Stimulated activated CD8-positive, alpha-beta memory T cell treated with anti-CD3 and anti-CD28 coated beads, Interleukin-15, amount 100 ng/mL, for 24 hours (primary cell): Measurements from ENCODE around the gene SGO2.
"Not testable (repeated sequence)": the region's sequence is repeated elsewhere in the genome, so short reads cannot be mapped to it uniquely, and the experiment has no call there.

ENCODE experiments used
- DNase-seq: peaks from one replicate; pipeline ENCODE4 v3.0.0-alpha.2; 2020; ENCODE audit warnings: low read depth

The SGO2 gene

DNA sequence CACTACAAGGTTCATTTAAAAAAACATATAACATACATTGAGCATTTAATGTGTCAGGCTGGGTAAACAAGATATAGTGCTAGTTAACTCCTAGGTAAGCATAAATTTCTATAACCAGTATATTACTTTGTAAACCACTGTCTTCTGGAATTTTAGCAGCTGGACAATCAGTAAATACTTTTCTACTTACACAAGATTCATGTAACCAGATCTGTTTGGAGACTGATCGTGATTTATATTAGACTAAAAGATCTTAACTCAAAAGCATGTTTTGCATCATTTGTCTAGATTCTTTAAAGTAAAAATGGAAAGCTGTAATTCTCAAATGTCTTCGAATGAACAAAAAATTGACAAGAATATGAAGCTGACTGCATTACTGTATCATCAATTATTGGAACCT lies 941 bp upstream of the SGO2 start:
- no peak for DNase-seq

DNA sequence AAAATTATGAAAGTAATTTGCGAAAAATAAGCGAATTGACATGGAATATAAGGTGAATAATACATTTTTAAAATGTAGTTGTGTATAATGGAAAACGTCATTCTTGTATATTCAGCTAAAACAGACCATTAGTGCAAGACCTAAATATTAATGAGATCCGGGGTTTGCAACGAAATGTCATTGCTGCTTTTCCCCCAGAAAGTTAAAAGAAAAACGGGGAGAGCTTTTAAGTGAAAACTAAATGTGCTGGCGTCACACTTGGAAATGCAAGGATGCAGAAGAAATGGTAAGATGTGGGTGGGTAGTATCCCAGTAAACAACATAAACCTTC lies 491 bp upstream of the SGO2 start:
- DNase-seq = no peak

DNA sequence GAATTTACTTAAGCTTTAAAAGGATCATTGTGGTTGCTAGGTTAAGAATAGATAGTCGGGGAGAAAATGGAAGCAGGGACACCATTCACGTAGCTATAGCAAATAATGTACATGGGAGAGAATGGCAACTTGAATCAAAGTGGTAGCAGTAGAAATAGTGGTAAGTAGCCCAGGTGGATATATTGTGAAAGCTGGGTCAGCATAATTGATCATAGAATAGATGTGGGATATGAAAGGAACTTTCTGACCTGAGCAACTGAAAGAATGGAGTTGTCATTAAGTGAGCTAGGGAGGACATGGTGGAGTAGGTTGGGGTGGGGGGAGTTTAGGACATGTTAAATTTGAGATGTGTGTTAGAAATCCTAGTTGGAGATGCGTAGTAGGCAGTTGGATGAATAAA lies 2.2 kb downstream of the SGO2 start:
- no peak for DNase-seq

DNA sequence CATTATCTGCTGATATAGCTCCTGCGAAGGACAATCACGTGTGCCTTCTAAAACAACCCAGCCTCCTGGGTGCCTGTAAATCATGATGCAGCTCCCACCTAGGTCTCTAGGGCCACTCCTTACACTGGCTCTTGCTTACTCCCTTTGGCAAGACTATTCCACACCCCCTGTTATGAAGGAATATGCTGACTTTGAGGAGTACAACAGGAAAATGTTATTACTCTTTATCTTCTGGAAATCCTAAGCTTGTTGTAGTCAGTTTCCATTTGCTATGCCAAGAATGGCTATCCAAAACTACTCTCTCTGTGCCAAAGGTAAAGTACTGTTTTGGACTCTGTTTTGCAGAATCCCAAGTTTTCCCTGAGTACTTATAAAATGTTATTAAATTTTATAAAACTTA lies 7.7 kb downstream of the SGO2 start:
- no peak for DNase-seq

DNA sequence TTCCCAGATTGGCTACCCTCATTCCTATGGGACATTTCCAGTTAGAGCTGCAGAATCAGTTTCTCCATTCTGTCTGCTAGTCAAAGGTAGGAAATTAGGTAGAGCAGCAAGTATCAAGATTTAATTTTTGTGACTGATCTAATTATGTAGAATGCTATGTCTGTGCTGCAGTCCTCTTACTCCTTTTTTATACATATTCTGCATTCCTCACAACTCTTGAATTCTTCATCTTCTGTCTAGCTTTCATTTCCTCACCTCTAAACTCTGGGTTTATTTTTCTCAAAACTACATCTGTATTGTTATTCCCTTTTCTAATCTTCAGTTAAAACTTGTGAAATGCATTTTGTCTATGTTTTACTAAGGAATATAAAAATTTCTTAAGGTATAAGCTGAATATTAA lies 8.6 kb downstream of the SGO2 start:
- no peak for DNase-seq

DNA sequence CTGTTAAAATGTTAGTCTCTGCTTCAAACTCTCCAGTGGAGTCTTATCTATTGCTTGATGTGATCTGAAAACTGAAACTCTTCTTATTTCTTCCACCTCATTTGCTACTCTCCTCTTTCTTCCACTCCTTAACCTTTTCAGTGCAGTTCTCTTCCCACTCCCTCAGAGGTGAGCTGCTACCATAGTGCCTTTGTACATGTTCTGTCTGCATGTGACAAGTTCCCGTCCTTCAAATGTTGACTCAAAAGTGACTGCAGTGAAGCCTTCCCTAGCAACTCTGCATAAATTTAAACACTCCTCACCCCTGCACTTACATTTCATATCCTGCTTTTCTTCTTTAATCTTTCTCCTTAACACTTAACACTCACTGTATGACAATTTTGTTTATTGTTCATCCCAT lies 12.1 kb downstream of the SGO2 start:
- DNase-seq = no peak

DNA sequence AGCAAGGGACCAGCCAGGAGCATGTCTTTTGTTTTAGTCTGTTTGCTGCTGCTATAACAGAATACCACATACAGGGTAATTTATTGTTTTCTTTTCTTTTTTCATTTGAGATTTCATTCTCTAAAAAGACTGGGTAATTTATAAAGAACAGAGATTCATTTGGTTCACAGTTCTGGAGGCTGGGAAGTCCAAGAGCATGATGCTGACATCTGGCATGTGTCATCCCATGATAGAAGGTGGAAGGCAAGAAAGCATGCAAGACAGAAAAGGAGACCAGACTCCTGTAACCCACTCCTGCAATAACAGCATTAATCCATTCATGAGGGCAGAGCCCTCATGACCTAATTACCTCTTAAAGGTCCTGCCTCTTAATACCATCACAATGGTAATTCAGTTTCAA lies 14.8 kb downstream of the SGO2 start:
- no peak for DNase-seq

DNA sequence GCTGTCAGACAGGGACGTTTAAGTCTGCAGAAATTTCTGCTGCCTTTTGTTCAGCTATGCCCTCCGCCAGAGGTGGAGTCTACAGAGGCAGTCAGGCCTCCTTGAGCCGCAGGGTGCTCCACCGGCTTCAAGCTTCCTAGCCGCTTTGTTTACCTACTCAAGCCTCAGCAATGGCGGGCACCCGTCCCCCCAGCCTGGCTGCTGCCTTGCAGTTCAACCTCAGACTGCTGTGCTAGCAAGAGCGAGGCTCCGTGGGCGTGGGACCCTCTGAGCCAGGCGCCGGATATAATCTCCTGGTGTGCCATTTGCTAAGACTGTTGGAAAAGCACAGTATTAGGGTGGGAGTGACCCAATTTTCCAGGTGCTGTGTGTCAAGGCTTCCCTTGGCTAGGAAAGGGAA lies 40.6 kb downstream of the SGO2 start:
- DNase-seq = not testable (repeated sequence)

DNA sequence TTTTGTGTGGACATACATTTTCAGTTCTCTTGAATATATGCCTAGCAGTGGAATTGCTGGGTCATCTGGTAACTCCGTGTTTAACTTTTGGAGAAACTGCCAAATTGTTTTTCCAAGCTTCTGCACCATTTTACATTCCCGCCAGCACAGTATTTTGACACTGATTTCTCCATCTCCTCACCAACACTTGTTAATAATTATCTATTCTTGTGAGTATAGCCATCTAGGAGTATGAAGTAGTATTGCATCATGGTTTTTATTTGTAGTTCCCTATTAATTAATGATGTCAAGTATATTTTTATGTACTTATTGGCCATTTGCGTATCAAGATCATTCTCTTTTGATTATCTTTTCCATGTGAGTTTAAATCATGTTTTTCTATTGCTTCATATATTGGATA lies 41.9 kb downstream of the SGO2 start:
- no peak for DNase-seq

DNA sequence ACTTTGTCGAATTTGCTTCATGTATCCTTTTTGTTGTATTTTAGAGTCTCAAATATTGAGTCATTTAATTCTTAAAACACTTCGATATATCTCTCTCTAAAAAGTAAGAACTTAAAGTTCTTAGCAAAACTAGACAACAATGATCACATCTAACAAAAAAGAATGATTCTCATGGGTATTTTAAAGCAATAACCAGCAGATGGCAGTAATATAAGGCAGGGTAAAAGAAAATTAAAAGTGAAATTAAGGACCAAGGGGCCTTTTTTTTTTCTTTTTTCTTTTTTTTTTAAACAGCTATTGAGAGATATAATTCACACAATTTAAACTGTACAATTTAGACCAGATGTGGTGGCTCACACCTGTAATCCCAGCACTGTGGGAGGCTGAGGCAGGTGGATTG lies 50.0 kb downstream of the SGO2 start:
- no peak for DNase-seq

DNA sequence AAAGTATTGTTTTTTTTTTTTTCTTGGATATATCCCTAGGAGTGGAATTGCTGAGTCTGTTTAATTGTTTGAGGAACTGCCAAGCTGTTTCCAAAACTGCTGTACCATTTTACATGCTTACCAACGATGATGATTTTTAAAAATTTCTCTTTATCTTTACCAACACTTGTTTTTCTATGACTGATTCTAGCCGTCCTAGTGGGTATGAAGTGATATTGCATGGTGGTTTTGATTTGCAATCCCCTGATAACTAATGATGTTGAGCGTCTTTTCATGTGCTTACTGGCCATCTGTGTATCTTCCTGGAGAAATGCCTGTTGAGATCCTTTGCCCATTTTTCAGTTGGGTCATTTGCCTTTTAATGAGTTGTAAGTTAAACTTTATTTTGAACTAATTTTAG lies 51.0 kb downstream of the SGO2 start:
- no peak for DNase-seq

DNA sequence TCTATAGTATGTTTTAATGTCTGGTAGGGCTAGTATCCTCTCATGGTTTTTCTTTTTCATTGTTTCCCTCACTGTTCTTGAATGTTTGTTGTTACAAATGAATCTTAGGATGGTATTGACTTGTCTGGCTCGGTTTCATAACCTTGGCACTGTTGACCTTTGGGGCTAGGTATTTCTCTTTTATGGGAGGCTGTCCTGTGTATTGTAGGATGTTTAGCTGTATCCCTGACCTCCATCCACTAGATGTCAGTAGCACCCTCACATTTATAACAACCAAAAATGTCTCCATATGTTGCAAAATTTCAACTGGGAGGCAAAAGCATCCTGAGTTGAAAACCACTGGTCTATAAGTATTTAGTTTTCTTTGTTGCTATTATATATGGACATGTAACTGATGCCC lies 52.8 kb downstream of the SGO2 start:
- no peak for DNase-seq

DNA sequence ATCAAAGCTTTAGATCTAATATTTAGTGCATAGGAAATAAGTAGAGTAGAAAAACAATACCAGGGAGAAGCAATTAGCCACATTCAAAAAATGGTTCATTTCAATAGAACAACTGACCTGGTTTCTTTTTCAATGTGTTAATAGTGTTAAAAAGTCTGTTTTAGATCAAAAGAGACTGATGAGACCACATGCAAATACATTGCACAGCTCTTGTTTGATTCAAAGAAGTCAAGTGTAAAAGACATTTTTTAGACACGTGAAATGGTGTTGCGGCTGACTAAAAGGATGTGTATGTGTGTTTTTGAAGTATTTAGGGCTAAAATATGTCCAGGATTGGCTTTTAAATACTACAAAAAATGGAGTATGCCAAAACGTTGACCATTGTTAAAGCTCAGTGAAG lies 58.6 kb downstream of the SGO2 start:
- no peak for DNase-seq

DNA sequence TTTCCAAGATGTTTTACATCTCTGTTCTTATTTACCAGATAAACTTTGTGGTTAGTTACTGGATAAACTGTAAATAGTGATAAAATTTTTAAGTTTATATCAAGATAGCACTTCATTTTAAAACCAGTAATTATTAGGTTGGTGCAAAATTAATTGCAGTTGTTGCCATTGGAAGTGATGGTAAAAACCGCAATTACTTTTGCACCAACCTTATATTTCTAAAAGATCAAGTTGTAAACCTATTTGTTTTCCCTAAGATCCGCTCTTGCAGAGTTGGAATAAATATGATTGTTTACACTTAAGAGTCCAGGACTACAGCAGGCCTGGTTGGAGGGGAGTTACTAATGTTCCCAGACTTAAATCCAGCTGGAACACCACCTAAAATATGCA lies 59.3 kb downstream of the SGO2 start:
- DNase-seq = no peak

DNA sequence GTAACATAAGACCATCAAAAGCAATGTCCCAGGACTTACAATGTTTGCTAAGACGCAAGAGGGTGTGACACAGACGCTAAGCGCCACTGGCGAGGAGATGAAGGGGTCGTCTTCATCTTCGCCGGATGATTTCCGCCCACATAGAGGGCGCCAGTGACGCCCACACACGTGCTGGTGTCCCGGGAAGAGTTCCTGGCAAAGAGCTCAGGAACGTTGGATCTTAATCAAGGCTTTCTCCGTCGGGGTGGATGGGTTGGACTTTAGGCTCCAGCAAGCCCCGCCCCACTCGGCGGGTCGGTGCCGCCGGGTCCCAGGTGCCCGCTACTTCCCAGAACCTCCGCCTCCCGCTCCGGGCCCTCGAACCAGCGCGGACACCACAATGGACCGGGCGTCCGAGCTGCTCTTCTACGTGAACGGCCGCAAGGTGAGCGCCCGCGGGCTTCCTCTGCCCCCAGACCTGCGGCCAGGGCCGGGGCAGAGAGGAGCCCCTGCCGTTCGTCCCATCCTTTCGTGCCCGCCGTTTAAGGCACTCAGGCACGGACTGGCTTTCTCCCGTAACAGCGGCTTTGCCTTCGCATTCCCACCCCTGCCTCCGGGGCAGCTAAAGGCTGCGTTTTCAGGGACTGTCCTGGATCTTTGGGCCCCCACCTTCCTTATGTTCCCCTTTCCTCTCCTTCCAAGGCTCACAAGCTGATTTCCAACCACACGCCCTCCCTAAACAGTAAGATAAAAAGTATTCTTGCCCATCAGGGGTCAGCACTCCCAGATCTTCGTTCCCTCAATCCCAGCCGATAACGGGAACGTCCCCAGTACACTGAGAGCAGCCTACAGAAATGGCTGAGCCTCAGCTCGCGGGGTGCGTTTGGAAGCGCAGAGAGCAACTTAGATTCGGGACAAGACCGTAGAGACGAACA lies 60.0 kb downstream of the SGO2 start, which contains the start of gene AOX1:
Gene AOX1 (plus strand): TSS at position 285 of the 914 bp plus-strand sequence. CDS start 95 bp downstream, at position 380.
- no peak for DNase-seq

DNA sequence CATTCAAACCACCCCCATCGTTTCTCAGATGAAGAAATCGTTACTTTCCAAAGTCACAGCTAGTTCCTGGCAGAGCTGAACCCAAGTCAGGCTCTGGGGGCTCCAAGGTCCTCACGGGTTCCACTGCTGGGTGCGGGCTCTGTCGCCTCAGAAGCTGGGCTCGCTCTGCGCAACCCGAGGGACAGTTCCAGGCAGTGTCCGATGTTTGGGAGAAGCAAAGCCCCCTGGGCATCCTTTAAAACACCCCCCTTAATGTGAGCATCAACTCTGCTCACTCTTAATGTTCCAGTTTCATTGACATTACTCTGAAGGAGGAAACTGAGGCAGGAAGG lies 60.6 kb downstream of the SGO2 start:
- DNase-seq = no peak

DNA sequence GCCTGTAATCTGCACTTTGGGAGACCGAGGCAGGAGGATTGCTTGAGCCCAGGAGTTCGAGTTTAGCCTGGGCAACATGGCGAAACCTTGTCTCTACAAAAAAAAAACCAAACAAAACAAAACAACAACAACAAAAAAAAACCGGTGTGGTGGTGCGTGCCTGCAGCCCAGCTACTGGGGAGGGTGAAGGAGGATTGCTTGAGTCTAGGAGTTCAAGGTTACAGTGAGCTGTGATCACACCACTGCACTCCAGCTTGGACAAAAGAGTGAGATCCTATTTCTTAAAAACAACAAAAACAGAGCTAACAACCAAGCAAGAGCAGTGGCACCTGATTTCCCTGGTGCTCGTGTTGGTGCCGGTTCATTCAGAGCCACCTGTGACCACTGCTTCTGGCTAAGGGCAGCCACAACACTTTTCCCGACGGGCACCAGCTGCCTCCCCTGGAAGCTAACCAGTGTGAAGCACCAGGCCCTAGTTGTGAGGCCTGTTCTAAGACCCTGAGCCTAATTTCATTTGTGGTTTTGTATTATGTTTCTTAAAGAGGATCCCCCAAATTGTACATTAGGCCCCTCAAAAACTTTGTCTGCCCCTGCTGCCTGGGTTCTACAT lies 61.1 kb downstream of the SGO2 start:
- no peak for DNase-seq

DNA sequence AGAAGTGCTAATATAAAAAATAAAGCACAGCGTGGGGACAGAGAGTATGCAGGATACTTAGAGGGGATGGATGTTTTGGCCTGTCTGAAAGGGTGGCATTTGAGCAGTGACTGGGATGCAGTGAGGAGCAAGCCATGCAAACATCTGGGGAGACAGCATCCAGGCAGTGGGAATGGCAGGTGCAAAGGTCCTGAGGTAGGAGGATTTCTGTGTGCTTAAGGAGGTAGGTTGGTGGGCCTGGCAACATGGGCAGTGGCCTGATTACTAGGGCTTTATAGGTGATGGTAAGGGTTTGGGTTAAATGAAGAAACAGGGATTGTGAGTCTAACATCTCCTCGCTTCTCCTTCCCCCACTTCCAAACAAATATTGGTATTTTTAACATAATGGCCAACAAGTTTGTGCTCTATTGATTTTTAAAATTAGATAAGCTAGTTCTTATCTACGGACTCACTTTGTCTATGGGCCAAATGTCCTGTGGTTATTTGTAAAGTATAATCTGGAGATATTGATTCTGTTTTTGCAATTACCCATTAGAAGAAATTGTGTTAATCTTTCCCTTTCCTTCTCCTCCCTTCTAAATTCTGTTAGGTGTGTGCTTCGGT lies 62.2 kb downstream of the SGO2 start:
- no peak for DNase-seq

DNA sequence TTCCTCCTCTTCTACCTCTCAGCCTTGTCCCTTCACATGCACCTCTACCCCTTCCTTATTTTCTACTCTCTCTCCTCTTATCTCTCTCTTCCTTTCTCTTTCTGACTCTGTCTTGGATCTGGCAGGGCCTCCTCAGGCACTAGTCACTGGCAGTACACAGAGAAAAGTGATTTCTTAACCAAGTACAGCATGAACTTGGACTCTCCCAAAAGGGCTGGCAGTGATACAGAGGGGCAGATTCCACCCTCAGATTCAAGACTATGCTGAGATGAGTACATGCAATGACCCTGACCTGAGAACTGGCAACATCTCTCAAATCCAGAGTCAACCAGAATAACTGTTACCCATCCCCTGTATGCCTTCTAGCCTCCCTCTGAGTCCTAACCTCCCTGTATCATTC lies 64.1 kb downstream of the SGO2 start:
- no peak for DNase-seq

DNA sequence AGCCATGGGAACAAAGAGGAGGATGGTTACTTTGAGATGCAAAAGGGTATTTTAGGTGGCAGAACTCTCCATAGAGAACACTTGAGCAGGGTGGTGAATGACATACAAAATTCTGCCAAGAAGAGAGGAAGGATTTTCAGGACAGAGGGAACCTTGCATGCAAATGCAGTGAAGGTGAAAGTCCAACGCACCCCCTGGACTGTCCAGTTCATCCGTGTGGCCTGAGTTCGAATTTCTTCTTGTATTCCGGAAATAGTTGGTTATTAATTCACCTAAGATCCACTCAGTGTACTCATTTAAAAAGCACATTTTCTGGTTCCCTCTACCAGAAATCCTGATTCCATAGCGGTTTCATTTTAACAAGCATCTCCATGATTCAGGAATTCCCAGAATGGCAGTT lies 65.3 kb downstream of the SGO2 start:
- no peak for DNase-seq

DNA sequence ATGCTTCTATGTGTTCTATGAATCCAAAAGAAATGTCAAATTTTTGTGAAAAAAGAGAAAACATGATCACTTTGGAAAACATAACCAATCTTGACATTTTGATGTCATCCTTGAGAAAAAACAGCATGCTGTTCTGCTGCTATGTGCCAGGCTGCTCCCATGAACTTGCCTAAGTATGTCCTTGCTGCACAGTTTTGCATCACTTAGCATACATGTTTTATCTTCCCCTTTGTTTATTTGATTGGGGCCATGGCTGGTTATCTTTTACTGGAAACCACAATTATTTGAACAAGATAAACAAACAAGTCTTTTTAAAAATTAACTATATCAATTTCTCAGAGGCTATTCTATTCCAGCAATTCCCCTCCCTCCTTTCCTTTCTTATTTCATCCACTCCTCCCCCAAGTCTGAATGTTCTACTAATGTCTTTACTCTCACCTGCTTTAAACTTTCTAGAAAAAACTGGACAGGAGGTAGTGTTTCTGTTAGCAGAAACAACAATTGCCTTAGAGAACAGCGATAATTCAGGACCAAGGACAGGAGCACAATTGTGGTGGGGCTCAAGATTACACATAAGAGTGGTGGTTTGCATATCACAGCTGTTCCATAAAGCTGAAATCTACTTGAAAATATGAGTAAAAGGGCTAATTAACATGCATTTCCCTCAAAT lies 66.5 kb downstream of the SGO2 start:
- no peak for DNase-seq

DNA sequence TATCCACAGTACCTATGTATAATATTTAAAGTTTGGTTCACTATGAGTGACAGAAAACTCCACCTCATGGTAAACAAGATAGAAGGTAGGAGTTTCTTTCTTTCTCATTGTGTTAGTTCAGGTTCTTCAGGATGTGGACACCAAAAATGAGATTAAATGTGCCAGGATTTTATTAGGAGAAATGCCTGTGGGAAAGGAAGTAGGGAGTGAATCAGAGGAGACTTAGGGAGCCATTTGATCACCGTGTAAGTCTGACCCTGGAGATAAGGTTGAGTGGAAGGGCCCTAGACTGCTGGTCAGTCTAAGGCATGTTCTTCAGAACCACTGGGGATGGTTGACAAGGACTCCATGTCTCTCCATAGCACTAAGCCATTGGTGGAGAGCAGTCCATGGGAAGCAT lies 67.9 kb downstream of the SGO2 start:
- no peak for DNase-seq

DNA sequence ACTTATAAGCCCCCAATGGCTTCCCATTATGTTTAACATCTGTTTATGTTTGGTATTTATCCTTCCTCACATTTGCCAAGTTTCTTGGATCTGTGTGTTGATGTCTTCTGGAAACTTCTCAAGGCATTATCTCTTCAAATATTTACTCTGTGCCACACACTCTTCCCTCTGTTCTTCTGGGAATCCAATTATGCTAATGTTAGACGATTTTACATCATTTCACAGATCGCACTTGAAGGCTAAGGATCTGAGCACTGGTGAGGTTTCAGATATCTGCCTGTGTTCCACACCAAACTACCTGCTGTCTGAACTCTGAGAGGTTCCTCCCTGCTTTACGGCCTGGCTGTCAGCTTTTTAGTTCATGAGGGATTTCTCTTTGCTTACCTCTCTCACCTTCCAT lies 69.9 kb downstream of the SGO2 start:
- no peak for DNase-seq
